GM12878 (cell line): ENCODE data around the gene ZNF200. TPM values are rescaled to one million over a fixed set of nuclear protein-coding genes. Genes with fewer than 3 reads are reported as not detected.

Experiments used
- ATF2 ChIP-seq: IDR thresholded peaks from 2 replicates; pipeline ENCODE4 v1.6.1; 2012; ENCODE audit warnings: low read length, inconsistent platforms
- ATF7 ChIP-seq: fragments of 450-650 bp; IDR thresholded peaks from 2 replicates; pipeline ENCODE4 v1.6.1; 2016; ENCODE audit warnings: low read depth, mild to moderate bottlenecking
- CEBPB ChIP-seq, 2 experiments: fragments of 150-350 bp in 1 of 2; IDR thresholded peaks; 2 replicates each; pipeline ENCODE4 v1.6.1; 2012 to 2014; ENCODE audit warnings: low read depth in 2 of 2, low read length in 2 of 2, borderline replicate concordance in 1 of 2, inconsistent platforms in 1 of 2
- EGR1 ChIP-seq, 2 experiments: IDR thresholded peaks; 1 replicate in 1 of 2; 2 replicates in 1 of 2; pipeline ENCODE4 v1.6.1; 2011 to 2012; ENCODE audit warnings: low read depth in 2 of 2, low read length in 2 of 2, borderline replicate concordance in 1 of 2, mild to moderate bottlenecking in 1 of 2, moderate library complexity in 1 of 2
- GABPA ChIP-seq: IDR thresholded peaks from 2 replicates; pipeline ENCODE4 v1.6.1; 2014; ENCODE audit warnings: antibody characterized with exemption, low read depth, mild to moderate bottlenecking, inconsistent platforms
- IRF4 ChIP-seq: IDR thresholded peaks from 2 replicates; pipeline ENCODE4 v1.6.1; 2011; ENCODE audit warnings: low read depth, low read length
- MYB ChIP-seq: fragments of 150-350 bp; IDR thresholded peaks from 2 replicates; pipeline ENCODE4 v1.6.1; 2014; ENCODE audit warnings: mild to moderate bottlenecking, low read depth, low read length, borderline replicate concordance
- MYC ChIP-seq: IDR thresholded peaks from 2 replicates; pipeline ENCODE4 v1.6.1; 2011; ENCODE audit warnings: mild to moderate bottlenecking, low read length, moderate library complexity, inconsistent platforms; ENCODE audit not compliant: insufficient read depth, insufficient replicate concordance, insufficient read length, severe bottlenecking
- RCOR1 ChIP-seq: conservative IDR thresholded peaks from 2 replicates; pipeline ENCODE4 v1.6.1; 2012; ENCODE audit warnings: low read depth, low read length, improper control_type of control experiment
- RUNX3 ChIP-seq: IDR thresholded peaks from 2 replicates; pipeline ENCODE4 v1.6.1; 2012; ENCODE audit warnings: low read length, inconsistent platforms
- SIX5 ChIP-seq: IDR thresholded peaks from 2 replicates; pipeline ENCODE4 v1.6.1; 2011; ENCODE audit warnings: mild to moderate bottlenecking, low read depth, low read length, moderate library complexity; ENCODE audit not compliant: severe bottlenecking
- USF1 ChIP-seq: IDR thresholded peaks from 2 replicates; pipeline ENCODE4 v1.6.1; 2011; ENCODE audit warnings: borderline replicate concordance, low read depth, mild to moderate bottlenecking, moderate library complexity, mixed read lengths, low read length; ENCODE audit not compliant: insufficient read depth; ENCODE audit errors: extremely low read length
- YBX1 ChIP-seq: fragments of 450-650 bp; IDR thresholded peaks from 2 replicates; pipeline ENCODE4 v1.6.1; 2016; ENCODE audit warnings: antibody characterized with exemption
- ZBTB4 ChIP-seq: fragments of 450-650 bp; formaldehyde crosslinking; IDR thresholded peaks from 2 replicates; pipeline ENCODE4 v1.4.0; 2022; ENCODE audit warnings: mild to moderate bottlenecking, moderate library complexity
- ZNF207 ChIP-seq: fragments of 450-650 bp; IDR thresholded peaks from 2 replicates; pipeline ENCODE4 v1.6.1; 2014; ENCODE audit warnings: antibody characterized with exemption, mild to moderate bottlenecking, borderline replicate concordance
- ZNF24 ChIP-seq: fragments of 450-650 bp; IDR thresholded peaks from 2 replicates; pipeline ENCODE4 v1.6.1; 2017; ENCODE audit warnings: antibody characterized with exemption, mild to moderate bottlenecking
- polyA plus RNA-seq, 11 experiments: library from polyadenylated mRNA; depleted of rRNA in 4 of 11; unstranded in 6 of 11; stranded (reverse) in 5 of 11; fragments of >200 nt; fragmentation: Nextera tagmentation in 4 of 11; fragmentation: Illumina TruSeq in 1 of 11; extraction: Ambion mirVana in 4 of 11; extraction: Trizol in 1 of 11; gene quantifications; 1 replicate in 1 of 11; 2 replicates in 10 of 11; pipeline versions ENCODE4 v1.2.1 to v1.2.3, GENCODE V29; 2011 to 2016; ENCODE audit warnings: inconsistent platforms in 2 of 11, missing spikeins in 2 of 11, low read depth in 1 of 11
- total RNA-seq, 4 experiments: library from RNA; depleted of rRNA in 3 of 4; stranded (reverse); fragments of >200 nt in 3 of 4; fragmentation: Illumina TruSeq in 1 of 4; extraction: Trizol in 1 of 4; gene quantifications; 2 replicates each; pipeline versions ENCODE4 v1.2.1 to v1.2.3, GENCODE V29; 2013 to 2021
- TF ChIP-seq, protein P1 (sequence below): IDR thresholded peaks from 2 replicates; pipeline ENCODE4 v1.6.1; 2012; ENCODE audit warnings: low read depth, low read length, improper control_type of control experiment
- TF ChIP-seq, protein P2 (sequence below): fragments of 450-650 bp; IDR thresholded peaks from 2 replicates; pipeline ENCODE4 v1.6.1; 2017; ENCODE audit warnings: borderline replicate concordance

The ZNF200 gene
- total and polyA plus RNA-seq, 10 of the 15 experiments (the other 5 are each of a cell fraction or from before 2014, with no cell fraction given): 4.0 to 13.9 (median 9.6) TPM

DNA sequence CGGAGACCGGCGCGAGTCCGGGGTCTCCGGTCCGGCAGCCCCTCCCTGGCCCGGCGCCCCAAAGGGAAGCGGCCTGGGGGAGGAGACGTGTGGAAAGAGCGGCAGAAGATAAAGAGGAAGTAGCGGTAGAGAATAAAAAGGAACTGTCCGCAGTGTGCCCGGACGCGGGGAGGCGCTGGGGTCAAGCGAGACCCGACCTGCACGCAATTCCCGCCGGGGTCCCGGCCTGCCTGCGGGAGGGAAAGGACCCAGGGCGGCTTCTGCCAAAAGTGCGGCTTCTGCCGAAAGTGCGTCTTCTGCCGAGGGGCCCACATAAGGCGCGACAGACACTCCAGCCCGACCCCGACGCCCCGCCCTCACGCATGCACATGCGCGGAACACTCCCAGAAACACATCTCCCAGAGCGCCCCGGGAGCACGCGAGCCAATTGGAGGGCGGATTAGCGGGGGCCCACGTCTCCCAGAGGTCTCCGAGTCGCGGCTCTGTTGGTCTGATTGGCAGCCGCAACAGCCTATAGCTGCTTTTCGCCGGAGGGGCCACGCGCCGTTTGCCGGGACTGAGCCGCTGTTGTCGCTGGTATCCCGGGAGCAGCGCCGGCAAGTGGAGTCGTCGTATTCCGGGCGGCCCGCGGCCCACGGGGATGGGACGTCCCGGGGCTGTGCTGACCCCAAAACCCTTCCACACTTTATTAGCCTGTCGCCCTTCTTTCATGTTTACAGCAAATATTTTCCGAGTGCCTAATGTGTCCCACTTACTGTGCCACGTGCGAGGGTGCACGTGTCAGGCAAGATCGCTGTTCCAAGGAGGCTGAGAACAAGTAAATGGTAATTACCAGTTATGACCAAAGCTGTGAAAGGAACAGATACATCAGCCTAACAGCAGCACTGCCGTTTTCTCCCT is 29.4 kb upstream of the ZNF200 start (continued):
- 0 out of 2 replicates have a peak, but pooled peaks have one; percentile 24 for TF ChIP-seq ZNF24
- 0 out of 2 replicates have a peak, but pooled peaks have one; percentile 24 for TF ChIP-seq RCOR1
- TF ChIP-seq RUNX3: no peak; the same call in 1 of the 2 replicates
- 0 out of 2 replicates have a peak, but pooled peaks have one; percentile 22 for TF ChIP-seq ZNF207
- TF ChIP-seq GABPA: peak; percentile 54; the same call in 1 of the 2 replicates
- TF ChIP-seq CEBPB (IDR thresholded peaks at IDR 0.05; ENCODE audit: borderline replicate concordance in 1 of 2, low read depth in 2 of 2, low read length in 2 of 2): no peak
- TF ChIP-seq ATF7: no peak
- no peak for TF ChIP-seq SIX5
- TF ChIP-seq, protein P1, sequence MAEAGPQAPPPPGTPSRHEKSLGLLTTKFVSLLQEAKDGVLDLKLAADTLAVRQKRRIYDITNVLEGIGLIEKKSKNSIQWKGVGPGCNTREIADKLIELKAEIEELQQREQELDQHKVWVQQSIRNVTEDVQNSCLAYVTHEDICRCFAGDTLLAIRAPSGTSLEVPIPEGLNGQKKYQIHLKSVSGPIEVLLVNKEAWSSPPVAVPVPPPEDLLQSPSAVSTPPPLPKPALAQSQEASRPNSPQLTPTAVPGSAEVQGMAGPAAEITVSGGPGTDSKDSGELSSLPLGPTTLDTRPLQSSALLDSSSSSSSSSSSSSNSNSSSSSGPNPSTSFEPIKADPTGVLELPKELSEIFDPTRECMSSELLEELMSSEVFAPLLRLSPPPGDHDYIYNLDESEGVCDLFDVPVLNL: 0 out of 2 replicates have a peak, but pooled peaks have one; percentile 31
- TF ChIP-seq ZBTB4 (CRISPR knock-in tag): no peak
- peak; percentile 85 for TF ChIP-seq MYC
- TF ChIP-seq, protein P2, sequence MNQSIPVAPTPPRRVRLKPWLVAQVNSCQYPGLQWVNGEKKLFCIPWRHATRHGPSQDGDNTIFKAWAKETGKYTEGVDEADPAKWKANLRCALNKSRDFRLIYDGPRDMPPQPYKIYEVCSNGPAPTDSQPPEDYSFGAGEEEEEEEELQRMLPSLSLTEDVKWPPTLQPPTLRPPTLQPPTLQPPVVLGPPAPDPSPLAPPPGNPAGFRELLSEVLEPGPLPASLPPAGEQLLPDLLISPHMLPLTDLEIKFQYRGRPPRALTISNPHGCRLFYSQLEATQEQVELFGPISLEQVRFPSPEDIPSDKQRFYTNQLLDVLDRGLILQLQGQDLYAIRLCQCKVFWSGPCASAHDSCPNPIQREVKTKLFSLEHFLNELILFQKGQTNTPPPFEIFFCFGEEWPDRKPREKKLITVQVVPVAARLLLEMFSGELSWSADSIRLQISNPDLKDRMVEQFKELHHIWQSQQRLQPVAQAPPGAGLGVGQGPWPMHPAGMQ: no peak
- no peak for TF ChIP-seq YBX1
- TF ChIP-seq ATF2: no peak
- TF ChIP-seq USF1: peak; percentile 38
- peak in 1 of 2 experiments; percentile 37; a peak in 1 of 3 replicates for TF ChIP-seq EGR1 (IDR thresholded peaks at IDR 0.05; ENCODE audit: borderline replicate concordance in 1 of 2, low read depth in 2 of 2, low read length in 2 of 2)
- TF ChIP-seq MYB: no peak
- TF ChIP-seq IRF4: no peak
